ENCODE data around the gene STEAP1B.

Gene STEAP1B

DNA sequence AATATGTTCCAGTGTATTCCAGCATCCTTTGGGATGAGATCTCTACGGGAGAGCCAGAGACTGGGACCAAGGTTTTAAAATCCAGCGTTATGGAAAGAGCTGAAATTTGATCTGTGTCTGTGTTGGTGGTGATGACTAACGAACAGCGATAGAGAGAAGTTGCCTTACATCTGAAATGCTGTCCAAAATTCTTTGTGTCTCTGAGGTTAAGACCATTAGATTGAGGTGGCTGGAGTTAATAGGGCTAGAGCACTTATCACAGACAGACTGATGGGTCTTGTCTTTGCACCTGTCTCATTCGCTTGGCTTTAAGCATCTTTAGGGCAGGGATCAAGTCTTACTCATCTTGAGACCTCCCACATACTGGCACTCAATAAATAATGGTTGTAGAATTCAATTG, 102.0 kb downstream of the STEAP1B start:
- DNase-seq = no peak

DNA sequence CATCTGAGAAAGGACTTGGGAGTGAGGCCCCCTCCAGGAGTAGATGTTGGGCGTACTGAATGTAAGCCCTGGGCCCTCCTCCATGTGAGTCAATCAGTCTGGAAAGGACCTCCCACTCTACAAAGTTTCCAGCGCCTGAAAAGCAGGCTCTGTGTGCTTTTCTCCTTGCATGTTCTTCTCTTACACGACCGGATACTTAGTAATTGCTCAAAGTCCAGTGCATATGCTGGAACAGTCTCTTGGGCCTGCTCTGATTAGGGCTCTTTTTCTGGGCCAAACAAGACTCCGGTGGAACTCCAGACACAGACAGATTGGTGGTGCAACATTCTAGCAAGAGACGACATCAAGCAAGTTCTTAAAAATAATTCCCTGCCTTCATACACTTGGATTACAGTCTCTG, 104.8 kb downstream of the STEAP1B start:
- DNase-seq = no peak

DNA sequence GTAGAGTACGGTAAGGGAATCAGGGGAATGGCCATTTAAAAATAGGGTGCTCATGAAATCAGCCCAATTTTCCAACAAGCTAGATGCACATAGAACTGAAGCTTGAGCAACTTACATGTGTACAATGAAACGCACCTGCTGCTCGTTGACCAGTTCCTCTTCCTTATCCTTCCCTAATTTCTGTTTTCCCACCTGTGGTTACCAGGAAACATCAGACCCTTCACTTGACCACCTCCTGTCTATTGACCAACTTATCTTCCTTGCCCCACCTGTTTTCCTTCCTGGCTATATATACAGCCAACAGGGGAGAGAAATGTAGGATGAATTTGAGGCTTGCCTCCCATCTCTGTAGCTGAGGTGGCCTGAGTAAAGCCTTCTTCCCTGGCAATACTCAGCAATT, 105.2 kb downstream of the STEAP1B start:
- no peak for DNase-seq

DNA sequence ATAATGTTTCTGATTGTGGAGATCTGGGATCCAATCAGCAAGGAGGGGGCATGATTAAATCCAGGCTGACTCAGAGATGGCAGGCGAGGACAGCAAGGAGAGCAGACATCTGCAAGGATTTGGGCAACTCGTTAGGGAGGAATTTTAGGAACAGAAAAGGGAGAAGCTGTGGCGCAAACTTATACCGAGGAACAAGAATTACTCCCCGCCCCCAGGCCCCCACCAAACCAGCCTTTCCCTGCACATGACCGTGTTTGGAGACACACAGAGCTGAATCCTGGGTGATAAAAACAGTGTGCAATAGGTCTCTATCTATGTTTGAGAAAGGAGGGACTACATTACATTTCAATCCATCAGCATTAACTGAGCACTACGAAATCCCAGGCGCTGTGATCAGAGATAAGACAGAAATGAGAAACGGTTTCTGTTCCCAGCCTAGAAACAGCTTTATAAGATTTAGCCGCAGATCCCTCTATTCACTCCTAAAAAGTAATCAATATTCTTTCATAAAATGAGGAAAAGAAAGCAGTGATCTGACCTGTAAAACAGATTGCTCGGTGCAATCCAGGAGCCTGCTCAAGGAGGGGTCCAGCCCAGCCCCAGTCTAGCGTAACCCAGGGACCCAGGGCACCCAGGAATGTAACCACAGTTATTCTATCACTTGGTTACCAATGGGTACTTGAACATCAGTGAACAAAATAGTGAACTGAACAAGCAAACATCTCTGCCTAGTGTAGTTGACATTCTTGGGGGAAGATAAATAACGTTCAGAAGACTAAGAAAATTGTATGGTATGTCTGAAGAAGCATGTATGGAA, 105.9 kb downstream of the STEAP1B start:
- no peak for DNase-seq

DNA sequence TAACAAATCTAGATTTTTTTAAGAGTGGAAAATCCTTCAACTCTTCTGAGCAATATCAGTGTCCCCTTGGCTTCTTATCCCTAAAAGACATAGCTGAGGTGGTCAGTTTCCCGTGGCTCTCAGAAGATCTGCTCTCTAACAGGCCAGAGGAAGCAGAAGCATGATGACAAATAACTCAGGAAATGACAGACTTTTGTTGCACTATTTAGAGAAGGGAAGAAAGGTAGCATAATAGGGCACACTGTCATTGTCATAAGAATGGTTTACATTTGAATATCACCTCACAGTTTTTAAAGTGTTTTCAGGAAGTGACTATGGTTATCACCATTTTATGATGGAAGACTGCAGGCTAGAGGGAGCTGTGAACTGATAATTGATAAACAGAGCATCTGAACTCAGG, 109.5 kb downstream of the STEAP1B start:
- no peak for DNase-seq

DNA sequence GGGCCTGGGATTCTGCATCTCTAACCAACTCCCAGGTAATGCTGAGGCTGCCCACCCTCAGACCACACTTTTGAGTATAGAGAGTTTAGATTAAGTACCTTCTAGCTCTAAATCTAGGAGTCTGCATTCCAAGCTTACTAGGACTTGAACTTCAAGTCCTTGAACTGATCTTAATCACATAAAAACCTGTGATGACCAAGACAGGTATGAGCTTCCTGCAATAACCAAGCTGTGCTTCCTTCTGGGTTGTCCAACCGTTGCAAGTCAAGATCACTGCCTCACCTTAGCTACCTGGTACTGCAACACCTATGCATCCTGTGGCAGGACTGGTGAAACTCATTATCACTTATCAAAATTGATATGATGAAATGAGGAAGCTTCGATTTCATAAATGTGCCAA, 110.1 kb downstream of the STEAP1B start:
- DNase-seq = no peak

DNA sequence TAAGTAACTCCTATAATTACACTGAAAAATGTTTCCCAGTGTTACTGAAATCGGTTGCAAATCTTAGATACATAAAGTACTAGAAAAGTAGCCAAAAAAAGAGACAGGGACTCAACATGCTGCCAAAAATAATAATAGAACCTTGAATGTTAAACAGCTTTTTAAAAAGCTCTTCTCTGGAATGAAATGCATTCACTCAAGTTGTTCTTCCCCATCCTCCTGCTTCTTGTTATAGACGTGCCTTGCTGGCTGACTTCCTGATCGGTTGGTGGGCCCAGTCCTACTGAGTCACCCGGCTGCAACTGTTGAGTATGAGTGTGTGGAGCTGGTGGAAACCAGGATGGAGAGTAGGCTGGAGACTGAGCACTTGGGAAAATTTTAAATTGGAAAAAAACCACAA, 112.4 kb downstream of the STEAP1B start:
- no peak for DNase-seq

DNA sequence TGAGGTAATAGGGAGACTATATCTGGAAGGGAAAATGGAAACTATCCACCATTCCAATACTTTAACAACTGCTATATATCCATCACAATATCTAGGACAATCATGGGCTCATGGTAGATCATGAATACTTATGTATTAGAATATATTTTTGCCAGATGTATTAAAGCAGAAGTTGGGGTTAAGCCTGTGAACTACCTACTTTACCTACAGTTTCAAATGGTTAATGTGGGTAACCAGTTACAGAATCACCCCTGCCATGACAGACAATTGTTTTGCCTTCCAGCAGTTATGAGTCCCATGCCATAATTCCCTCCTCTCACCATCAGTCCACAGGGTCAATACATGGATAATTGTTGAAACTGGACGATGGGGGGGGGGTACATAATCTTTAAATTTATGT, 113.1 kb downstream of the STEAP1B start:
- no peak for DNase-seq

DNA sequence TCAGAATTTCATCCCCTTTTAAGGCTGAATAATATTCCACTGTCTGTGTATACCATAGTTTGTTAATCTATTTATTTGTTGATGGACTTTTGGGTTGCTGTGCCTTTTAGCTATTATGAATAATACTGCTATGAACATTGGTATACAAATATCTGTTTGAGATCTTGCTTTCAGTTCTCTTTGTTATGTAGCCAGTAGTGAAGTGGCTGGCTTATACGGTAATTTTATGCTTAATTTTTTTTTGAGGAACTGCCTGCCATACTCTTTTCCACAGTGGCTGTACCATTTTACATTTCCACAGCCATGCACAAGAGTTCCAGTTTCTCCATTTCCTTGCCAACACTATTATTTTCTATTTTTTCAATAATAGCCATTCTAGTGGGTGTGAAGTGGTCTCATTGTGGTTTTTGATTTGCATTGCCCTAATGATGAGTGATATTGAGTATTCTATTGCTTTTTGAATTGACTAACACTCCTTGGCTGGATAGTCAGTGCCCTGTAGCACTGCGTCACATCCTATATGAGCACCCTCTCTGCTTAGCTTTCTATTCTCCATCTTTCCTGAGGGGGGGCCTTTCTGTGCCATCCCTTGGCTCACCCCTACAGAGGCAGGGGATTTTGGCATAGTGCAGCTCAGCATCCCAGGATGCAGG, 113.7 kb downstream of the STEAP1B start:
- DNase-seq = no peak

DNA sequence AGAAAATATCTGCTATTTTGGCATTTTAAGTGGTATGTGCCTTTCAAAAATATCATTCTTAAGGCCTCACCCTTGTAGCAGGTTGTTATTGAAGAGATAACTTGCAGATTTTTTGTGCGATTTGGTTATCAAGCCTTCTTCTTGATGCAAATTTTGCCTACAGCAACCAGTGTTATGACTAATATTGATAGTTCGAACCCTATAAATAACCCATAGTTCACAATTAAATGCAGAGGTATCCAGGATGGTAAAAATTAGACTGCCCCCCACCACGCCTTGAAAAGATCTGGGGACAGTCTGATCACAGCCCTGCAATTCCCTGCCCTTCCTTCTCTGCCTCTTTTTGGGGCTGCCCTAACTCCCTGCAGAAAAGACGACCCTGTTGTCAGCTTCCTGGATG, 114.7 kb downstream of the STEAP1B start:
- DNase-seq = no peak

DNA sequence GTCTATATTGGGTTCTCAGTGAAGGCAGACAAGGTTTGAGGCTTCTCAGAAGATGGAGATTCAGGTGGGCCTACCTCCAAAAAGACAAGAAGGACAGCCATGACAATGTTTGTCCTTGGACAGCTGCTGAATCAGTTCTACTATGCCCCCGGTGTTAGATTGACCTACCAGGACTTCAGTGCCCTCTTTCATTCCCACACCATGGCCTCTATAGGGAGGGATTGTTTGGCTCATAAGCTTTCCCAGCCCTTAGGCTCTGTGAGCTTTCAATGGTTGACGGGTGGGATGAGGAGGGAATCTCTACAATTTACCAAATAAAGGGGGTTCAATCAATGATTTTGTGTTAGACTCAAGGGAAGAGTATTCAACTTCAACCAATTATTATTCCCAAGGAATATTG, 119.7 kb downstream of the STEAP1B start:
- DNase-seq = no peak

DNA sequence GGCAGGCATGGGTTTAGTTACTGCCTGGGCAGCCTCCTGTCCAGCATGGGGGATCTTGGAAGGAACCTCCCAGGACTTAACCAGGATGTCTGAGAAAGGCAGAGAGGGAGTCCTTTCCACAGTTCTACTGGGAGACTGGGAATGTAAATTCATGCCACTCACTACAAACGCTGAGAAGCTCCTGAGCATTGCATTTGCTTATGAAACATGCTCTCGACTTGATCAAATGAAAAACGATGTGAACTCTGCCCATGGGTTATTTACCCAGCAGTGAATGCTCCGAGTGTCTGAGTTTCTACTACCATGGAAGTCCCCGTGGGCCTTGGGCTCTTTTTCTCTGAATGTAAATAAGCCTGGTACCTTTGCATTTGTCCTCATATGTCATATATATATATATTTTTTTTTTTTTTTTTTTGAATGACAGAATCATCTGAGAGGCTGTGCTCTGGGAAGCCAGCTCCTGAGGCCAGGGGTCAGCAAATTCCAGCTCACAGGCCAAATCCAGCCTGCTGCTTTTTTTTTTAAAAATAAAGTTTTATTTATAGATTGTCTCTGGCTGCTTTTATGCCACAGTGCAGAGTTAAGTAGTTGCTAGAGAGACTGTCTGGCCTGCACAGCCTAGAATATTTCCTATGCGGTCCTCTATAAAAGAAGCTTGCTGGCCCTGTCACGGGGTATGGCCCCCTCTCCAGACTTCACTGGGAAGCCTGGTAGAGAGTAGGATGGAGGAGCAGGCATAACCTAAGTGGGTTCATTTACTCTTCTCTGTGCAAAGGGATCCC, 121.6 kb downstream of the STEAP1B start:
- no peak for DNase-seq

DNA sequence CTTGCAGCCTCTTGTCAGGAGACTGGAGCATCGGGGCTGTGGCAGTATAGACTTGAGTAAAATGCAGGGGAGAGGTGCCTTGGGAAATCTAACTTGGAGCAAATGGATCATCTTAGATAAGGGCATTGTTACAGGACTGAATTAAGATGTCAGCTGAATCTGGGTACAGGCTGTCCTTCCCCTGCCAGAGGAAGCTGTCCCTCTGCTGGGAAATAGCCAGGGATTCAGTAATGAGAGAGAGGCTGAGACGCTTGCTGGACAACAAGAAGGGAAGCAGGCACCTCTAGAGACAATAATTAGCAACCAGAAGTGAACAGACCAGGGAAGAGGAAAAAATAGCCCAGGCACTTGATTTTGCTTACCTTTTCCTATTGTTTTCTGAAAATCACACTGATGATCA, 122.3 kb downstream of the STEAP1B start:
- DNase-seq = no peak

DNA sequence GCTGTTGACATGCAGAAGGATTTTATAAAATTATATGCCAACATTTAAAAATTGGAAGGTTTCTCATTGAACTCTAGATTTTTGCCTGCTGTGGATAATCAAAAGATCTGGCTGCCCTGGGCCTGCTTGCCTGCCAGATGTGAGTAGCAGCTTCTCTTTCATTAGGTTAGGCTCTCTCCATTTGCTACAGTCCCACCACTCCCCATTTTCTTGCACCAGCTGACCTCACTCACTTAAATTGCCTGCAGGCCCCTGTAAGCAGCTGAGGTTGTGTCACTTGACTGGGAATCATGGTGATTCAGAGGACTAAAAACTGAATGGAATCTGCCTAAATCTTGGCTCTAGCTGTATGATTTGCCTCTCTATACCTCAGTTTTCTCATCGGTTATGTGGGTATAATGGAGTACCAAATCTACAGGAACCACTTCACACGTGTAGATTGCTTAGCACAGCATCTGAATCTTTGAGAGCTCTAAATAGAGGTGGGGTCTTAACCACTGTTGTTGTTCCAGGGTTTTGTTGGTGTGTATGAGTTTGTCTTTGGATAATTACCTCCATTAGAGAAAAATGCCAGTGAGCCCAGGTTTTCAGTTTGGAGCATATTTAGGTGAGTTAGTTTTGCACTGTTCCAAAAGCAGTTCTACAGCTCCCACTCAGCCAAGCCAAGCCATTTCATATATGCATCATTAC, 124.5 kb downstream of the STEAP1B start:
- no peak for DNase-seq

DNA sequence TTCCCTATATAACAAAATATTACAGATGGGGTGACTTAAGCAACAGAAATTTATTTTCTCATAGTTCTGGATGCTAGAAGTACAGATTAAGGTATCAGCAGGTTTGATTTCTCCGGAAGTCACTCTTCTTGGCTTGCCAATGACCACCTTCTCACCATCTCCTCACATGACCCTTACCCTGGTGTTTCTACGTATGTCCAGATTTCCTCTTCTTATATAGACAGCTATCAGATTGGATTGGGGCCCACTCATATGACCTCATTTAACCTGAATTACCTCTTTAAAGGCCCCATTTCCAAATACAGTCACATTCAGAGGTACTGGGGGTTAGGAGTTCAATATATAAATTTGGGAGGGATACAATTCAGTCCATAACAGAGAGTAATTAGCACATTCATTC, 126.1 kb downstream of the STEAP1B start:
- no peak for DNase-seq

DNA sequence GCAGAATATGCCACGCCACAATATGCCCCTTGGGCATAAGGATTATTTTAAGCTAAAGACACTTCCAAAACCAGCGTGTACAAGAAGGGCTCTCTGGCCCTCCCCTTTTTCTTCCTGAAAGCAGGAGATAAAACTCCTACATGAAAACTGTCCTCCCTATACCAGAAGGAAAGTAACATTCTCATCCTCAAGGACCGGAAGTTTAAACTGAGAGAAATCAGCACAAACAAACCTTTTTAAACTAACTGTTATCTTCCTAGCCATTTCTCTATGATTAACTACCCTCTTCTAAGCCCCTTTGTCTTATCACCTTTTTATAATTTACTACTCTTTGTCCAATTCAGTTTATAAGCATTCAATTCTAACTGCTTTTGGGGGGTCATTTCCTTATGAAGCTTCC, 126.6 kb downstream of the STEAP1B start:
- DNase-seq = no peak

DNA sequence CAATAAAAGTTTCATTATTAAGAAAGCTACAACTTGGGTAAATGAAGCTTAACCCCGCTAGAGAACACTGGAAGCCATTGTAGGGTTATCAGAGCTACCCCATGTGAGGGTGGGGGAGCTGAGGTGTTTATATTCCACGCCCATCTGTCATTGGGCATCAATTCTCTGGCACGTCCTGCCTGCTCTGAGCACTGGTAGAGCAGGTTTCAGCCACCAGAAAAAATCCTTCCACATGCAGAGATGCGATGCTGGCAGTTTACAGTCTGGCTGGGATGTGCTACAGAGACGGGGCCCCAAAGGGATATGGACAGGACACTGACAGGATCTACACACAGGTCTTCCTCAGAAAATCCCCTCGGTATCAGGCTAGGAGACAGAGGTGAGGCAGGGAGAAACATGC, 127.1 kb downstream of the STEAP1B start:
- no peak for DNase-seq

DNA sequence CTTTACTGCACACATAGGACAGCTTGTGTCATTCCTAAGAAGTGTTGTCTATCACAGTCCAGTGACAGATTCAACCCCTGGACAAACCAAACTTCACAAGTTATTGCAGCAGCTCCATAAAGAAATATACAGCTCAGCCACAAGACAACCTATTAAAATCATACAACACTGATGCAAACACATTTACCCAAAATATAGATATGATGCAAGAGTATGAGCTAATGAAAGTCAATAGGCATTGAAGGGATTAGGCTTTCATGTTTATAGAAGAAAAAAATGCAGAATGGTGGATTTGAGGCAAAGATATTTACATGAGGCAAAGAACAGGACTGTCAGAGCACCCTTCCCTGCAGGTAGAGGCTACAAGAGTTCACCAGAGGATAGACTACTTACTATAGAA, 128.1 kb downstream of the STEAP1B start:
- no peak for DNase-seq

Data from stimulated activated CD4-positive, alpha-beta T cell treated with anti-CD3 and anti-CD28 coated beads, Interleukin-4, amount 100 ng/mL, for 4 hours (primary cell).